Gastrocnemius medialis (tissue), 4 donors: ENCODE results near the gene KIAA1614.

Experiments used
- POLR2A ChIP-seq, 2 donors: fragments of 450-650 bp; IDR thresholded peaks; one replicate each; pipeline ENCODE4 v1.6.1; 2017; ENCODE audit warnings: antibody characterized with exemption in 2 of 2, mild to moderate bottlenecking in 2 of 2, moderate library complexity in 2 of 2
- TF ChIP-seq, protein P1 (sequence below), 5 experiments: fragments of 450-650 bp in 3 of 5; fragments of 200-600 bp in 2 of 5; sonication (generic) in 2 of 5; IDR thresholded peaks in 4 of 5; conservative IDR thresholded peaks in 1 of 5; 1 replicate in 4 of 5; 2 replicates in 1 of 5; pipeline ENCODE4 v1.5.1; 2016 to 2019; ENCODE audit warnings: antibody characterized with exemption in 5 of 5, mild to moderate bottlenecking in 3 of 5, moderate library complexity in 3 of 5

DNA sequence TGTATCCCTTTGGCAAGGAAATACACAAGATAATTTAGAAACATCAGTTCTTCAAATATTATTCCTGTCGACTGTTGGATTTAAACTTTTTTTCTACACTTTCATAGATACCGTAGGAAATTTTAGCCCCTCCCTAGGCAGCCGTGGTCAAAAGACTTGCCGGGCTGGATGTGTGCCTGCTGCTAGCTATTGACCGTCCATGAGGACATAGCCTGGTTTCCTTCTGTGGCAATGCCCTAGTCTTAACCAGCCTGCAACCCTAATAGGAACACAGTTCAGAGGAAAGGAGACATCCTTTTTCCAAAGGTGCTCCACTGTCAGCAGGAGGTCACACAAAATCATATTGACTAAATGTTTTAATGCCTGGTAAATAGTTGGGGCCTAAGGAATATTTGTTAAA lies 20.4 kb upstream of the KIAA1614 start:
- TF ChIP-seq, protein P1, sequence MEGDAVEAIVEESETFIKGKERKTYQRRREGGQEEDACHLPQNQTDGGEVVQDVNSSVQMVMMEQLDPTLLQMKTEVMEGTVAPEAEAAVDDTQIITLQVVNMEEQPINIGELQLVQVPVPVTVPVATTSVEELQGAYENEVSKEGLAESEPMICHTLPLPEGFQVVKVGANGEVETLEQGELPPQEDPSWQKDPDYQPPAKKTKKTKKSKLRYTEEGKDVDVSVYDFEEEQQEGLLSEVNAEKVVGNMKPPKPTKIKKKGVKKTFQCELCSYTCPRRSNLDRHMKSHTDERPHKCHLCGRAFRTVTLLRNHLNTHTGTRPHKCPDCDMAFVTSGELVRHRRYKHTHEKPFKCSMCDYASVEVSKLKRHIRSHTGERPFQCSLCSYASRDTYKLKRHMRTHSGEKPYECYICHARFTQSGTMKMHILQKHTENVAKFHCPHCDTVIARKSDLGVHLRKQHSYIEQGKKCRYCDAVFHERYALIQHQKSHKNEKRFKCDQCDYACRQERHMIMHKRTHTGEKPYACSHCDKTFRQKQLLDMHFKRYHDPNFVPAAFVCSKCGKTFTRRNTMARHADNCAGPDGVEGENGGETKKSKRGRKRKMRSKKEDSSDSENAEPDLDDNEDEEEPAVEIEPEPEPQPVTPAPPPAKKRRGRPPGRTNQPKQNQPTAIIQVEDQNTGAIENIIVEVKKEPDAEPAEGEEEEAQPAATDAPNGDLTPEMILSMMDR (IDR thresholded peaks at IDR 0.05 in 4 of 5, conservative IDR thresholded peaks at IDR 0.05 in 1 of 5), result no peak
- TF ChIP-seq POLR2A (IDR thresholded peaks at IDR 0.05), result no peak
